HFFc6 (cell line): Measurements from ENCODE around the gene SCN8A. TPM values are rescaled to one million over a fixed set of nuclear protein-coding genes. Genes with fewer than 3 reads are reported as not detected.

Experiments
- DNase-seq: peaks from one replicate; pipeline ENCODE4 v3.0.0-alpha.2; 2018
- H3K27ac Mint-ChIP-seq: 2 replicates; pipeline ENCODE4 v1.8.0; 2020; ENCODE audit warnings: mild to moderate bottlenecking, mixed read lengths
- H3K27me3 Mint-ChIP-seq: 2 replicates; pipeline ENCODE4 v1.8.0; 2021; ENCODE audit warnings: mild to moderate bottlenecking, moderate library complexity, mixed read lengths; ENCODE audit not compliant: insufficient read depth
- H3K36me3 Mint-ChIP-seq: 2 replicates; pipeline ENCODE4 v1.8.0; 2021; ENCODE audit warnings: low read depth, mixed read lengths
- H3K4me1 Mint-ChIP-seq: 2 replicates; pipeline ENCODE4 v1.8.0; 2020; ENCODE audit warnings: low read depth, mixed read lengths
- H3K4me3 Mint-ChIP-seq: 2 replicates; pipeline ENCODE4 v1.8.0; 2020; ENCODE audit warnings: mild to moderate bottlenecking, moderate library complexity, mixed read lengths
- H3K9me3 Mint-ChIP-seq: 2 replicates; pipeline ENCODE4 v1.8.0; 2020; ENCODE audit warnings: mild to moderate bottlenecking, mixed read lengths
- CTCF ChIP-seq: fragments of 200-600 bp; sonication (generic); IDR thresholded peaks from 2 replicates; pipeline ENCODE4 v1.5.0; 2021; ENCODE audit warnings: antibody characterized with exemption, mild to moderate bottlenecking
- total RNA-seq, 6 experiments: library from RNA; stranded (reverse); fragmentation: NEBNext Ultra II Directional; extraction: Animal tissue kit (Norgen Biotek cat#: 25700); gene quantifications; 2 replicates in 1 of 6; 3 replicates in 5 of 6; pipeline ENCODE4 v1.2.3, GENCODE V29; 2021

SCN8A gene
- total RNA-seq, 6 experiments from 2014 or later = 13.4 to 16.0 (median 15.3) TPM

GRCh38 chr12:51753980-51754675 lies 163.1 kb downstream of the SCN8A start:
- Mint-ChIP-seq H3K27me3 (no peaks in the 10 kb centered on the region), H3K4me1 (peaks cover 33% of the 10 kb centered on the region), H3K9me3 (no peaks in the 10 kb centered on the region), H3K4me3 (no peak overlapping the region), H3K36me3 (peaks cover 62% of the 10 kb centered on the region), H3K27ac (no peak overlapping the region; the same call in 1 of the 2 replicates)
- no peak for DNase-seq
- no peak for TF ChIP-seq CTCF

DNA sequence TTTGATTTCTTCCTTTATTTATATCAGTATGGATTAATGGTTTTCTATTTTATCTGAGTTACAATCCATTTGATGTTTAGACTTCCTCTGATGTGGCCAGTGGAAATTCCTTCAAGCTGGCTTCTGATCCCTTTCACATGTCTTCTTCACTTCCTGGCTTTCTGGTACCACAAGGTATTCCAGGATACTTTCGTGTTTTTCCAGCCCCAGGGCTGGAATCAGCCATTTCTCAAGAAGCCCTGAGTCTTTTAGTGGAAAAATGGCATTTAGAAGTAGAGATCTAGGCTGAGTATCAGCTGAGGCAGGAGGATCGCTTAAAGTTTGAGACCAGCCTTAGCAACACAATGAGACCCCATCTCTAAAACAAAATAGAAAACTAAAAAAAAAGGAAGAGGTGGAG lies 164.2 kb downstream of the SCN8A start:
- Mint-ChIP-seq H3K4me1 (peaks cover 44% of the 10 kb centered on the region), H3K9me3 (no peaks in the 10 kb centered on the region), H3K4me3 (no peak overlapping the region), H3K27me3 (no peaks in the 10 kb centered on the region), H3K27ac (no peak overlapping the region), H3K36me3 (peaks cover 66% of the 10 kb centered on the region)
- TF ChIP-seq CTCF = no peak
- DNase-seq = no peak

DNA sequence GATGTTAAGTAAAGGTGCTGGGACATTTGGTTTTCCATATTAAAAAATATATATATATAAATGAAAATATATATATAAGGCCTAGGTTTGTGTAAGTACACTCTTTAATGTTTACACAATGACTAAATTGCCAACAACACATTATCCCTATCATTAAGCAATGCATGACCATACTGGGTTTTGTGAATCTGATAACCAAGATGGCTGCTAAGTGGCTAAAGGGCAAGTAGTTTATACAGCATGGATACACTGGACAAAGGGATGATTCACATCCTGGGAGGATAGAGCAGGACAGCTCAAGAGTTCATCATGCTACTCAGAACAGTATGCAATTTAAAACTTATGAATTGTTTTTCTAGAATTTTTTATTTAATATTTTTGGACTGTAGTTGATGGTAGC lies 168.1 kb downstream of the SCN8A start:
- H3K9me3 Mint-ChIP-seq = no peaks in the 10 kb centered on the region
- peak; percentile 39 for DNase-seq
- TF ChIP-seq CTCF = no peak
- peaks cover 25% of the 10 kb centered on the region for H3K4me1 Mint-ChIP-seq
- no peak overlapping the region for H3K4me3 Mint-ChIP-seq
- peak overlapping the region; percentile 44; the same call in 1 of the 2 replicates for H3K27ac Mint-ChIP-seq
- H3K36me3 Mint-ChIP-seq = peaks cover 40% of the 10 kb centered on the region
- no peaks in the 10 kb centered on the region for H3K27me3 Mint-ChIP-seq

DNA sequence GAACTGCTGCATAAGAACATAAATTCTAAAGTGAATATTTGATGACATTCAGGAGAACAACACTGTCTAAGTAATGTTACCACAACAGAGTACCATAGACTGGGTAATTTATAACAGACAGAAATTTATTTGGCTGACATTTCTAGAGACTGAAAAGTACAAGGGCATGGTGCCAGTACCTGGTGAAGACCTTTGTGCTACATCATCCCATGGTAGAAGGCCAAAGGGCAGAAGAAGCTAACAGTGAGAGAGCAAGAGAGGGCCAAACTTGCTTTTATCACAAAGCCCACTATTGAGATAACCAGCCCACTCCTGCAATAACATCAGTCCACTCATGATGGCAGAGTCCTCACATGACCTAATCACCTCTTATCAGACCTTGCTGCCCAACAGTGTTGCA lies 168.7 kb downstream of the SCN8A start:
- no peak overlapping the region for H3K4me3 Mint-ChIP-seq
- TF ChIP-seq CTCF = no peak
- peaks cover 36% of the 10 kb centered on the region for H3K36me3 Mint-ChIP-seq
- no peaks in the 10 kb centered on the region for H3K9me3 Mint-ChIP-seq
- H3K27ac Mint-ChIP-seq = peak overlapping the region; percentile 44
- H3K27me3 Mint-ChIP-seq = no peaks in the 10 kb centered on the region
- H3K4me1 Mint-ChIP-seq = peaks cover 20% of the 10 kb centered on the region
- no peak for DNase-seq

GRCh38 chr12:51760231-51760630 lies 169.2 kb downstream of the SCN8A start:
- Mint-ChIP-seq H3K36me3 (peaks cover 35% of the 10 kb centered on the region), H3K4me3 (no peak overlapping the region), H3K27ac (peak overlapping the region; percentile 44), H3K4me1 (peaks cover 20% of the 10 kb centered on the region), H3K9me3 (no peaks in the 10 kb centered on the region), H3K27me3 (no peaks in the 10 kb centered on the region)
- DNase-seq = peak; percentile 20
- no peak for TF ChIP-seq CTCF
